DND-41 (cell line): ENCODE measurements around the gene KRTAP5-11.
"Not testable (repeated sequence)": the region's sequence is repeated elsewhere in the genome, so short reads cannot be mapped to it uniquely, and the experiment has no call there.

Experiments used
- ATAC-seq: fragments of 200-7000 bp; cut with Tn5 transposase; 3 replicates; pipeline ENCODE4 v1.9.1; 2021; ENCODE audit warnings: low read depth; ENCODE audit not compliant: insufficient read depth
- DNase-seq: peaks from one replicate; pipeline ENCODE4 v3.0.0-alpha.2; 2020
- H2AFZ ChIP-seq: 2 replicates; pipeline ENCODE4 v1.6.0; 2012; ENCODE audit warnings: low read depth, low read length
- H3K27ac ChIP-seq: 2 replicates; pipeline ENCODE4 v1.5.1; 2012; ENCODE audit warnings: low read length, inconsistent platforms
- H3K27me3 ChIP-seq: fragments of 200-600 bp; sonication (generic); 2 replicates; pipeline ENCODE4 v1.6.0; 2012; ENCODE audit warnings: low read length, mild to moderate bottlenecking, inconsistent platforms; ENCODE audit not compliant: insufficient read depth, poor library complexity
- H3K36me3 ChIP-seq: 2 replicates; pipeline ENCODE4 v1.5.1; 2012; ENCODE audit warnings: low read length, inconsistent platforms; ENCODE audit not compliant: insufficient read depth
- H3K4me1 ChIP-seq: 2 replicates; pipeline ENCODE4 v1.5.1; 2012; ENCODE audit warnings: mild to moderate bottlenecking, low read length; ENCODE audit not compliant: insufficient read depth
- H3K4me2 ChIP-seq: 2 replicates; pipeline ENCODE4 v1.6.0; 2012; ENCODE audit warnings: mild to moderate bottlenecking, moderate library complexity, low read length, inconsistent platforms; ENCODE audit not compliant: insufficient read depth
- H3K4me3 ChIP-seq, 2 experiments: fragments of 200-600 bp in 1 of 2; shearing (Covaris generic) in 1 of 2; 2 replicates each; pipeline ENCODE4 v1.5.1; 2012 to 2016; ENCODE audit warnings: inconsistent platforms in 2 of 2, low read length in 2 of 2, mild to moderate bottlenecking in 2 of 2, low read depth in 1 of 2, moderate library complexity in 1 of 2
- H3K79me2 ChIP-seq: 2 replicates; pipeline ENCODE4 v1.6.0; 2012; ENCODE audit warnings: low read length, inconsistent platforms; ENCODE audit not compliant: insufficient read depth
- H3K9ac ChIP-seq: 2 replicates; pipeline ENCODE4 v1.6.0; 2012; ENCODE audit warnings: low read depth, mild to moderate bottlenecking, inconsistent platforms, low read length, moderate library complexity
- H3K9me3 ChIP-seq: 2 replicates; pipeline ENCODE4 v1.5.1; 2012; ENCODE audit warnings: low read length, moderate library complexity, mild to moderate bottlenecking, inconsistent platforms; ENCODE audit not compliant: insufficient read depth, severe bottlenecking
- H4K20me1 ChIP-seq: 2 replicates; pipeline ENCODE4 v1.6.0; 2012; ENCODE audit warnings: low read length; ENCODE audit not compliant: insufficient read depth
- CTCF ChIP-seq: IDR thresholded peaks from 2 replicates; pipeline ENCODE4 v1.5.1; 2012; ENCODE audit warnings: borderline replicate concordance, low read length, moderate library complexity, mild to moderate bottlenecking; ENCODE audit not compliant: poor library complexity, severe bottlenecking; ENCODE audit errors: extremely low read depth
- EZH2 ChIP-seq: IDR thresholded peaks from 3 replicates; pipeline ENCODE4 v1.6.1; 2012; ENCODE audit warnings: borderline replicate concordance, low read depth, mild to moderate bottlenecking, moderate library complexity, low read length, inconsistent platforms; ENCODE audit not compliant: severe bottlenecking

The KRTAP5-11 gene

DNA sequence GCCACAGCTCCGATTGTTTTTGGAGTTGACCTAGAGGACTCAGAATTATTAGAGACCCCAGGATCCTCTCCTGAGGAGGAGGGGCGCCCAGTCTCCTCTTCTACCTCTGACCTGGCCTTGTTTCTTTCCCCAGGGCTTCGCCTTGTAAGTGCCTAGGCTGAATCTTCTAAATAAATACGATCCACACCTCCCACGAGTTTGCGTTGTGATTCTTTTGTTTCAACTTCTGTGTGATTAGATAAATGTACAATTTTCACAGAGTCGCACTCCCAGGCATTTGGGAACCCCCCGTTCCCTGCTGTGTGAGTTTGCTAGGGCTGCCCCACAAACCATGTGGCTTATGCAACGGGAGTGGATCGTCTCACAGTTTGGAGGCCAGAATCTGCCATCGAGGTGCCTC lies 43.7 kb downstream of the KRTAP5-11 start:
- TF ChIP-seq EZH2: no peak
- TF ChIP-seq CTCF: no peak
- no peak overlapping the region for H3K4me3 ChIP-seq
- no peaks in the 10 kb centered on the region for H3K79me2 ChIP-seq
- H3K9me3 ChIP-seq: no peaks in the 10 kb centered on the region
- H3K27ac ChIP-seq: no peak overlapping the region
- peaks cover 2% of the 10 kb centered on the region for H3K27me3 ChIP-seq
- DNase-seq (no peak), ATAC-seq (no peak)
- no peaks in the 10 kb centered on the region for H3K36me3 ChIP-seq
- H3K4me2 ChIP-seq: no peak overlapping the region
- H3K9ac ChIP-seq: no peak overlapping the region
- no peak overlapping the region for H2AFZ ChIP-seq
- H4K20me1 ChIP-seq: no peaks in the 10 kb centered on the region
- no peaks in the 10 kb centered on the region for H3K4me1 ChIP-seq

- DNase-seq: no peak
- no peak for ATAC-seq
- H3K79me2 ChIP-seq: no peaks in the 10 kb centered on the region
- H3K4me1 ChIP-seq: no peaks in the 10 kb centered on the region
- H3K27me3 ChIP-seq: no peaks in the 10 kb centered on the region
- H3K4me2 ChIP-seq: no peak overlapping the region
- no peak overlapping the region for H3K27ac ChIP-seq
- no peaks in the 10 kb centered on the region for H3K9me3 ChIP-seq
- TF ChIP-seq EZH2: no peak
- no peak for TF ChIP-seq CTCF
- H4K20me1 ChIP-seq: no peaks in the 10 kb centered on the region
- H2AFZ ChIP-seq: no peak overlapping the region
- no peaks in the 10 kb centered on the region for H3K36me3 ChIP-seq
- H3K4me3 ChIP-seq: no peak overlapping the region
- H3K9ac ChIP-seq: no peak overlapping the region
Measured at GRCh38 chr11:71538666-71538990, 44.0 kb downstream of the KRTAP5-11 start.

GRCh38 chr11:71537977-71538665 lies 44.6 kb downstream of the KRTAP5-11 start, which contains the start of gene KRTAP5-8:
Gene KRTAP5-8, plus strand, starts transcription at chr11:71538025. Its CDS starts 31 bp downstream, at chr11:71538056.
- not testable (repeated sequence) for H2AFZ ChIP-seq, H3K36me3 ChIP-seq, H3K27ac ChIP-seq, H4K20me1 ChIP-seq, H3K4me3 ChIP-seq, H3K9ac ChIP-seq, ATAC-seq, H3K9me3 ChIP-seq, H3K79me2 ChIP-seq, H3K27me3 ChIP-seq, H3K4me1 ChIP-seq, H3K4me2 ChIP-seq, DNase-seq

DNA sequence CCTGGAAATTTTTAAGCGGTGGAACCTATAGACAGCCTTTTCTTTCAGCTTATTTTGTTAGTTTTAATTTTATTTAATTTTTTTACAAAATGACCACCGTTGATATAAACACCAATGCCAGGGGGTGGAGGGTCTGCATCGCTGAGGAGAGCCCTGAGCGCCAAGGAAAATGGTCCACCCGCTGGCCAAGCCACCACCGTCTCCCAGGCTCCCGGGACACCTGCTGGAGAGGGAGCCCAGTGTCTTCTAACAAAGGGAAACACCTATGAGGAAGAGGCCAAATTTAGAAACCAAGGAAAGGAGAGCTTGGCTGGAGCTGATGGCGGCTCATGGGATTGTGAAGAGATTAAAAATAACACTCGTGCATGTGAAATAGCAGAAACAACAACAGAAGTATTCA lies 45.1 kb downstream of the KRTAP5-11 start:
- Histone ChIP-seq H2AFZ (no peak overlapping the region), H3K4me3 (no peak overlapping the region), H3K36me3 (no peaks in the 10 kb centered on the region)

More for the DNA sequence above, 45.1 kb downstream of the KRTAP5-11 start:
- Histone ChIP-seq H4K20me1 (no peaks in the 10 kb centered on the region), H3K79me2 (no peaks in the 10 kb centered on the region), H3K27me3 (no peaks in the 10 kb centered on the region), H3K4me1 (no peaks in the 10 kb centered on the region), H3K9ac (no peak overlapping the region), H3K27ac (no peak overlapping the region), H3K4me2 (no peak overlapping the region), H3K9me3 (no peaks in the 10 kb centered on the region)
- TF ChIP-seq EZH2 (no peak), CTCF (no peak)
- DNase-seq (no peak), ATAC-seq (no peak)
